ENCODE results near the gene MAP2K7.
"Not testable (repeated sequence)": the region's sequence is repeated elsewhere in the genome, so short reads cannot be mapped to it uniquely, and the experiment has no call there.

Gene MAP2K7

GRCh38 chr19:7903244-7904073 is at the start of gene MAP2K7:
MAP2K7 (plus strand) TSS chr19:7903877; CDS start chr19:7903945, 68 bp downstream.
- peak; percentile 100 for DNase-seq (ENCODE audit: low read depth)

GRCh38 chr19:7855426-7856108 is 48.1 kb upstream of the MAP2K7 start:
- no peak for DNase-seq (ENCODE audit: low read depth)

GRCh38 chr19:7856109-7856591 is 47.5 kb upstream of the MAP2K7 start:
- no peak for DNase-seq (ENCODE audit: low read depth)

- no peak for DNase-seq (ENCODE audit: low read depth)
Observed at GRCh38 chr19:7856679-7857663, 46.7 kb upstream of the MAP2K7 start.

GRCh38 chr19:7857727-7858108 is 46.0 kb upstream of the MAP2K7 start:
- no peak for DNase-seq (ENCODE audit: low read depth)

- no peak for DNase-seq (ENCODE audit: low read depth)
Observed at GRCh38 chr19:7858109-7858770, 45.4 kb upstream of the MAP2K7 start.

- DNase-seq (ENCODE audit: low read depth): not testable (repeated sequence)
Observed at GRCh38 chr19:7859087-7859486, 44.6 kb upstream of the MAP2K7 start.

- no peak for DNase-seq (ENCODE audit: low read depth)
Observed at GRCh38 chr19:7859831-7860713, 43.6 kb upstream of the MAP2K7 start.

GRCh38 chr19:7860714-7861618 is 42.7 kb upstream of the MAP2K7 start:
- no peak for DNase-seq (ENCODE audit: low read depth)

GRCh38 chr19:7861619-7862412 is 41.9 kb upstream of the MAP2K7 start:
- no peak for DNase-seq (ENCODE audit: low read depth)

GRCh38 chr19:7862413-7862951 is 41.2 kb upstream of the MAP2K7 start:
- peak; percentile 34 for DNase-seq (ENCODE audit: low read depth)

- no peak for DNase-seq (ENCODE audit: low read depth)
Observed at GRCh38 chr19:7863157-7863970, 40.3 kb upstream of the MAP2K7 start.

GRCh38 chr19:7863971-7864689 is 39.5 kb upstream of the MAP2K7 start:
- DNase-seq (ENCODE audit: low read depth): no peak

GRCh38 chr19:7864690-7865074 is 39.0 kb upstream of the MAP2K7 start:
- no peak for DNase-seq (ENCODE audit: low read depth)

- no peak for DNase-seq (ENCODE audit: low read depth)
Observed at GRCh38 chr19:7865262-7865911, 38.3 kb upstream of the MAP2K7 start.

- DNase-seq (ENCODE audit: low read depth): no peak
Observed at GRCh38 chr19:7866399-7867091, 37.1 kb upstream of the MAP2K7 start.
